Muscle of leg (tissue), 11 donors: ENCODE data around the gene ZNF674. TPM values are rescaled to one million over a fixed set of nuclear protein-coding genes. Genes with fewer than 3 reads are reported as not detected.
"Not testable (repeated sequence)": the region's sequence is repeated elsewhere in the genome, so short reads cannot be mapped to it uniquely, and the experiment has no call there.

ENCODE experiments used
- DNase-seq: peaks from one replicate; pipeline ENCODE4 v3.0.0; 2013
- H3K27ac ChIP-seq: one replicate; pipeline ENCODE4 v1.5.1; 2013; ENCODE audit warnings: mild to moderate bottlenecking, low read length, control low read depth
- H3K27me3 ChIP-seq: one replicate; pipeline ENCODE4 v1.6.1; 2013; ENCODE audit warnings: low read length; ENCODE audit not compliant: control insufficient read depth, insufficient read depth
- H3K36me3 ChIP-seq: one replicate; pipeline ENCODE4 v1.6.1; 2013; ENCODE audit warnings: low read length; ENCODE audit not compliant: control insufficient read depth, insufficient read depth
- H3K4me1 ChIP-seq: one replicate; pipeline ENCODE4 v1.6.1; 2013; ENCODE audit warnings: low read length; ENCODE audit not compliant: control insufficient read depth, insufficient read depth
- H3K4me3 ChIP-seq: one replicate; pipeline ENCODE4 v1.5.1; 2013; ENCODE audit warnings: low read length, control low read depth
- H3K9me3 ChIP-seq: replicated peaks from 2 replicates; pipeline ENCODE4 v1.6.1; 2013; ENCODE audit warnings: low read depth, low read length; ENCODE audit not compliant: control insufficient read depth
- WGBS: methylation state at CpG from one replicate; pipeline ENCODE4 v1.1.5; 2013; ENCODE audit warnings: missing lambda C conversion rate; ENCODE audit not compliant: insufficient coverage; 5-methylcytosine and 5-hydroxymethylcytosine counted together
- polyA plus RNA-seq, 8 donors: library from polyadenylated mRNA; unstranded; fragments of 120-200 nt; gene quantifications; one replicate each; pipeline versions ENCODE4 v1.2.1 to v1.2.3, GENCODE V29; 2013; ENCODE audit warnings: inconsistent platforms in 1 of 8, low replicate concordance in 1 of 8; ENCODE audit not compliant: insufficient read length in 8 of 8, insufficient read depth in 1 of 8
- total RNA-seq: library from RNA; stranded (reverse); fragments of 120-200 nt; gene quantifications from one replicate; pipeline ENCODE4 v1.2.4, GENCODE V29; 2013

ZNF674 gene
- total and polyA plus RNA-seq, 9 donors: 2.5 to 3.9 (median 3.2) TPM

DNA sequence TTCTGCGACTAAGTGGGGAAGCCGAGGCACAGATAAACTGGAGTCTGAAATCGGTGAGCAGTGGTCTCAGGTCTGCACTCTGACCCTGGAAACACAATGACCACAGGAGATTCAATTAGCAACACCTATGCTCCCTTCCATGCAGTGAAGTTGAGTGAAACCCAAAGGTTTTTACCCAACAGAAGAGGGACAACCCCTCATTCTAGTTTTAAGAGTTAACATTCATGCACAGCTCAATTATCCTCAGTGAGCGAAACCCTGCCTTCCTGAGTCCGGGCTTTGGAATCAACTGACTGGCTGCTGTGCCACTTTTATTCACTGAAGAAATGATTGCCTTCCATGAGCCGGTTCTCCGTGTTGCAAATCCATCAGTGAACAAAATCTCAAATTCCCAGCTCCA lies 694 bp downstream of the ZNF674 start:
- not testable (repeated sequence) for H3K4me1 ChIP-seq, H3K9me3 ChIP-seq, H3K27ac ChIP-seq, DNase-seq
- 42% methylated on average over 2 of the region's 7 CpGs for WGBS
- peak overlapping the region; percentile 84 for H3K4me3 ChIP-seq
- peaks cover 14% of the 10 kb centered on the region for H3K36me3 ChIP-seq
- peaks cover 13% of the 10 kb centered on the region for H3K27me3 ChIP-seq

DNA sequence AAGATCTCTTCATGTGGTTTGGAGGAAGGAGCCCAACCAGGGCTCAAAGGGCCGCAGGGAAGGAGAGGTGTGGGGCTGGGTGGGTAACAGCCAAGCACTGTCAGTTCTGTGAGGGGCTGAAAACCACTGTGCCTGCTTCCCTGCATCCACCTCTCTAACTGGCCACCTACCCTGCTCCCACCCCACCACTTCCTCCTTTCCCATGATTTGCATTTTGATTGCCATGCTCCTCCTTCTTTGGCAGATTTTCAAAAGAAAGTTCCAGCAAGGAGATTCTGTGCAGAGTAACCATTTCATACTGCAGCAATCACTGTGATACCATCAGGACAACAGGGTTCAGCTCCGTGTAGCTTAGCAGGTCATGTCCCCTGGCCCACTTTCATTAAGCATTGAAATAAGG lies 1.8 kb downstream of the ZNF674 start:
- WGBS: 50% methylated on average over 1 of the region's 2 CpGs
- no peak for DNase-seq
- no peak overlapping the region for H3K4me3 ChIP-seq
- H3K27ac ChIP-seq: no peak overlapping the region
- H3K36me3 ChIP-seq: peaks cover 14% of the 10 kb centered on the region
- H3K9me3 ChIP-seq: no peaks in the 10 kb centered on the region
- H3K27me3 ChIP-seq: peaks cover 13% of the 10 kb centered on the region
- peaks cover 3% of the 10 kb centered on the region for H3K4me1 ChIP-seq

DNA sequence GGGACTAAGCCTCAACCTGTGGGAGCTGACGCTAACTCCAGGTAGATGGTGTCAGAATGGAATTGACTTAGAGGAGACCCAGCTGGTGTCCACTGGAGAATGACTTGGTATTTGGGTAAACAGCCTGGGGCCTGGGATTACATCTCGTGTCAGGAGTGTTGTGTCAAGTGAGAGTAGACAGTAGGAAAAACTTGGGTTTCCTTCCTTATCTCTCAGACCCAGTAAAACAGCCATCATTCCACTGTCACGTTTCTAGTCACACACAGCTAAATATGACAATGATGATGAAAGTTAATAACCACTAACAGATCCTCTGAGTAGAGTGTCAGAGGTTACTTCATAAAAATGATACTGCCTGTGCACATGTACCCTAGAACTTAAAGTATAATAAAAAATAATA lies 13.8 kb downstream of the ZNF674 start:
- WGBS: 82% methylated on average over 1 of the region's 3 CpGs
- no peak overlapping the region for H3K27ac ChIP-seq
- H3K4me3 ChIP-seq: no peak overlapping the region
- no peaks in the 10 kb centered on the region for H3K36me3 ChIP-seq
- peaks cover 2% of the 10 kb centered on the region for H3K27me3 ChIP-seq
- no peaks in the 10 kb centered on the region for H3K4me1 ChIP-seq
- H3K9me3 ChIP-seq: no peaks in the 10 kb centered on the region
- DNase-seq: no peak

DNA sequence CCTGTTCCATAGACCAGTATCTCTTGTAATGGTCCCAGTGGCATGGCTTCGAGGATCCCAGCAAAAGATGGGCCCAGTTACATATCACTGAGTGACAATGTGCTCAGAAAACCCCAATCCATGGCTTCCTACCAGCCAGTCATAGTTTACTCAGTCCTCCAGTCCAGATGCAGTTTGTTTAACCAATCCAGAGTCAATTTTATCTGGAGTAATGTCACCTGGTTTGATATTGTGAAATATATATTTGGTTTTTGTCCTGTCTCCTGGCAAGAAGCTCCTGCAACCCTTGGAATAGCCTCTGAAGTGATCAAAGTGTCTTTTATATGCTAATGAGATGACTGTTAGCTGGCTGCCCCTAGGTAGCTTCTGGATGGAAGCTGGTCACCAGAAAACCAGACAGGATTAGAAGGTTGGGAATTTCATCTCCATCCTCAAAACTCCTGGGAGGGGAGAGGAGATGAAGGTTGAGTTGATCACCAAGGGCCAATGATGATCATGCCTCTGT lies 14.8 kb downstream of the ZNF674 start:
- not testable (repeated sequence) for H3K36me3 ChIP-seq, H3K4me1 ChIP-seq, H3K9me3 ChIP-seq, H3K27me3 ChIP-seq, H3K4me3 ChIP-seq, H3K27ac ChIP-seq, DNase-seq
- 100% methylated on average over 1 of the region's 1 CpG for WGBS

DNA sequence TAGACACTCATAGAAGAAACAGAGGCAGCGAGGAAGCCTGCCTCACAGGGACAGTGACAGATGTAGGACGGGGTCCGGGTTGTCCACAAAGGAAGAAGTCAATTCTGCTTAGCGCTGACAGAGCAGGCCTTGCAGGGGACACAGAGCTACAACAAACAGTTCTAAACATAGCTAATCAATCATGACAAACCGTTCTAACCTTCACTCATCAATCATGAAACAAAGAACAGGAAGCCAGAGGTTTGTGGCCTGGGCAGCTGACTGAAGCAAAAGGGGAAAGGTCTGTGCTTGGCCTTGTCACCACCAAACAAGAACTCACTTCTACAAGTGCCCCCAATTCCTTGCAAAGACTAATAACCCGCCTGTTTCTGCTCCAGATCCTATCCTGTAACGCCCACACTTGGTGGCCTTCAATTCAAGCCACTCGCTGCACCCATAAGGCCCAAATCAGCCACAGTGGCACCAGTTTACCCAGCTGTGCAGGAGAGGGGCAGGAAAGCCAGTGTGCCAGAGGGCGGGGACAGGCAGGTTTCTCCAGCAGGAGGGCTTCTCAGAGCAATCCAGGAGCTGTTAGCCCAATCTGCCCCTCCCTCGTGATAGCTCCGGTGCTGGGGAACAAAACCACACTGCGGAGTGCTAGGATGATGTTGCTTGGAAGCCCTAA lies 15.3 kb downstream of the ZNF674 start:
- not testable (repeated sequence) for DNase-seq, H3K4me3 ChIP-seq, H3K4me1 ChIP-seq, H3K9me3 ChIP-seq, H3K27ac ChIP-seq, H3K36me3 ChIP-seq, H3K27me3 ChIP-seq
- WGBS: 75% methylated on average over 2 of the region's 12 CpGs

DNA sequence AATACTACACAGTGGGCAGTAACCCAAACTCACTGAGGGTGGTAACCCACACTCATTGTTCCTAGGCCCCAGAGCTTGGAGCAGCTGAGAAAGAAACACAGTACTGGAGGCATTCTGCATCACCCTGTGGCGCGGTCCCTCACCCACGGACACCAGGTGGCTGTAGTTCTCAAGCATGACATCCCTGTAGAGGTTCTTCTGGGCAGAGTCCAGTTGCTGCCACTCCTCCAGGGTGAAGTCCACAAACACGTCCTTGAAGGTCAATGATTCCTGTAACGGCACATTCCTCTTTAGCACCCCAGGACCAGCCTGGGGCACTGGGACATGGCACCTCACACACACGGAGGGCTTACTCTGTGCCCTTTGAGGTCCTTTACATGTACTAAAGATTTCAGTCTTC lies 16.6 kb downstream of the ZNF674 start:
- not testable (repeated sequence) for H3K9me3 ChIP-seq, DNase-seq, H3K4me3 ChIP-seq, H3K36me3 ChIP-seq, H3K27me3 ChIP-seq, H3K27ac ChIP-seq, H3K4me1 ChIP-seq
- 90% methylated on average over 3 of the region's 6 CpGs for WGBS

DNA sequence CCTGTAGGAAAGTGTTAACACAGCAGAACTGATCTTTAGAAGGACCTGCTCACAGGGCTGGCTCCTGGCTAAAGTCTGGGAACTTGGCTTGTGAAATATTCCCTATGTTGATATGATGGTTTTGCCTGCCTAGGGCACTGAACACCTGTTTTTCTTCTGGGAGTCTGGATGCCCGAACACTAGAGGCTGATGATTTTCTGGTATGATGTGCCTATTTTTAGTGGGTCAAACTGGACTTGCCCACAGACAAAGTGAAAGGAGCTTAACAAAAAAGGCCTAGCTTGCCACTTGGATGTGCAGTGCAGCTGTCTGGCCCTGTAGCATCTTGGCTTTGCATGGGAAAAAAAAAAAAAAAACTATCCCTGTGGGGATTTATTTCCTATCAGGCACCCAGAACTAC lies 39.1 kb downstream of the ZNF674 start:
- H3K36me3 ChIP-seq: no peaks in the 10 kb centered on the region
- WGBS: 63% methylated on average over 1 of the region's 1 CpG
- DNase-seq: peak; percentile 8
- H3K27ac ChIP-seq: no peak overlapping the region
- peaks cover 6% of the 10 kb centered on the region for H3K9me3 ChIP-seq
- H3K4me3 ChIP-seq: no peak overlapping the region
- H3K27me3 ChIP-seq: no peaks in the 10 kb centered on the region
- no peaks in the 10 kb centered on the region for H3K4me1 ChIP-seq

DNA sequence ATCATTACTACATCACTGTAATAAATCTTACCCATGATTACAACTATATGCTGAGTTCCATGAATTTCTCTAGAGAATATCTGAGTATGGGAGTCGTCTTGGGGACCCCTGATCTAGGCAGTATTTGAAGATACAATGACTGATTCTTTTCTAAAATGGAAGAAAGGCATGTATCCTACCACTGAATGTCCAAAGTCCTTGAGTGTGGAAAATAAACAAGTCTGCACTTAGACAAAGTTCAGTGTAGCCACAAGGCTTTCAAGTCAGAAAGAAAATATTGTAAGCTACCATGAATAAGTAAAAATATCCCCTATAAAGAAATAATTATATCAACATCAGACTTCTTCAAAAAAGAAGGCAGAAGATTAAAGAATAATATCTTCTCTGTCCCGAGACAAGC lies 42.4 kb downstream of the ZNF674 start:
- H3K9me3 ChIP-seq: peaks cover 26% of the 10 kb centered on the region
- H3K27me3 ChIP-seq: no peaks in the 10 kb centered on the region

DNA sequence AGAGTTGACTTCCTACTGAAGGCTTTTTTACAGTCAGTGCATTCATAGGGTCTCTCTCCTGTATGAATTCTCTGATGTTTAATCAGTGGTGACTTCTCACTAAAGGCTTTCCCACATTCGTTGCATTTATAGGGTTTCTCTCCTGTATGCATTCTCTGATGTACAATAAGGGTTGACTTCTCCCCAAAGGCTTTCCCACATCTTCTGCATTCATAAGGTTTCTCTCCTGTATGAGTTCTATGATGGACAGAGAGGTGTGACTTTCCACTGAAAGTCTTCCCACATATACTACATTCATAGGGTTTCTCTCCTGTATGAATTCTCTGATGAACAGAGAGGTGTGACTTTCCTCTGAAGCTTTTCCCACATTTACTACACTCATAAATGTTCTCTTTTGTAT lies 45.2 kb downstream of the ZNF674 start:
- no peaks in the 10 kb centered on the region for H3K4me1 ChIP-seq
- no peak overlapping the region for H3K4me3 ChIP-seq
- WGBS: no CpG with 5 or more reads among the region's 1 CpG
- H3K27me3 ChIP-seq: no peaks in the 10 kb centered on the region
- no peaks in the 10 kb centered on the region for H3K36me3 ChIP-seq
- H3K9me3 ChIP-seq: peaks cover 35% of the 10 kb centered on the region
- no peak for DNase-seq
- H3K27ac ChIP-seq: no peak overlapping the region

More for the DNA sequence above, 42.4 kb downstream of the ZNF674 start:
- DNase-seq: no peak
- Histone ChIP-seq H3K4me3 (no peak overlapping the region), H3K36me3 (no peaks in the 10 kb centered on the region), H3K27ac (no peak overlapping the region), H3K4me1 (no peaks in the 10 kb centered on the region)
- no CpG with 5 or more reads among the region's 2 CpGs for WGBS

DNA sequence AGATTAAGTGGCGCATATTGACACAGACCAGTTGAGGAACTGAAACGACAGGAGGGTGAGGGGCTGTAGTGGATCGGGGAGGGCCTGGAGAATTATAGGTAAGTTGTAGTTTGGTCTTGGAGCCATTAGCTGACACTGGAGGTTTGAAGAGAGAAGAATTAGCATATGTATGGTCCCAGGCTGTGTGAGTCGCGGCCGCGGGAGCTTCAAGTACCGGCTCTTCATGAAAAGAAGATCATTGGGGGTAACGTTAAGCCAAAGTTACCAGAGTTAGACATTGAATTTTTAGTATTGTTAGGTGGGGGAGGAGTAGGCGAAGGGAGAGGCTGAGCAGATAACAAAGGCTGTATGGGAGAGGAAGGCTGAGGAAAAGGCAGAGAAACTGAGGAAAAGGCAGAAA lies 56.5 kb downstream of the ZNF674 start:
- no peaks in the 10 kb centered on the region for H3K27me3 ChIP-seq
- no peak for DNase-seq
- H3K27ac ChIP-seq: no peak overlapping the region
- peaks cover 13% of the 10 kb centered on the region for H3K9me3 ChIP-seq
- WGBS: 68% methylated on average over 10 of the region's 10 CpGs
- H3K4me3 ChIP-seq: no peak overlapping the region
- no peaks in the 10 kb centered on the region for H3K4me1 ChIP-seq
- peaks cover 3% of the 10 kb centered on the region for H3K36me3 ChIP-seq

DNA sequence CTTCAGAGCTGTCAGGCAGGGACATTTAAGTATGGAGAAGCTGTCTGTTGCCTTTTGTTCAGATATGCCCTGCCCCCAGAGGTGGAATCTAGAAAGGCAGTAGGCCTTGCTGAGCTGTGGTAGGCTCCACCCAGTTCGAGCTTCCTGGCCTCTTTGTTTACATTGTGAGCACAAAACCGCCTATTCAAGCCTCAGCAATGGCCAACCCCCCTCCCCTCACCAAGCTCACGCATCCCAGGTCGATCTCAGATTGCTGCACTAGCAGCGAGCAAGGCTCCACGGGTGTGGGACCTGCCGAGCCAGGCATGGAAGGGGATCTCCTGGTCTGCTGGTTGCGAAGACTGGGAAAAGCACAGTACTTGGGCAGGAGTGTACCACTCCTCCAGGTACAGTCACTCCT lies 59.3 kb downstream of the ZNF674 start:
- H3K27ac ChIP-seq: no peak overlapping the region
- peaks cover 3% of the 10 kb centered on the region for H3K36me3 ChIP-seq
- no peaks in the 10 kb centered on the region for H3K4me1 ChIP-seq
- peaks cover 8% of the 10 kb centered on the region for H3K9me3 ChIP-seq
- 73% methylated on average over 5 of the region's 8 CpGs for WGBS
- no peak for DNase-seq
- no peaks in the 10 kb centered on the region for H3K27me3 ChIP-seq
- H3K4me3 ChIP-seq: no peak overlapping the region
